Ecto neural progenitor cell (in vitro differentiated cells): ENCODE data around the gene ANO9.
"Not testable (repeated sequence)": the region's sequence is repeated elsewhere in the genome, so short reads cannot be mapped to it uniquely, and the experiment has no call there.

Experiments
- DNase-seq: peaks from one replicate; pipeline ENCODE4 v3.0.0-alpha.2; 2018; ENCODE audit warnings: low spot score

The ANO9 gene

GRCh38 chr11:471468-472145 lies 29.8 kb upstream of the ANO9 start:
- DNase-seq = no peak

GRCh38 chr11:469684-470560 lies 28.1 kb upstream of the ANO9 start:
- no peak for DNase-seq

- DNase-seq = not testable (repeated sequence)
Measured at GRCh38 chr11:469026-469683, 27.3 kb upstream of the ANO9 start.

GRCh38 chr11:468493-468892 lies 26.7 kb upstream of the ANO9 start:
- DNase-seq = no peak

GRCh38 chr11:468036-468435 lies 26.2 kb upstream of the ANO9 start:
- DNase-seq = no peak

GRCh38 chr11:465896-466530 lies 24.2 kb upstream of the ANO9 start:
- DNase-seq = no peak

- no peak for DNase-seq
Measured at GRCh38 chr11:464316-464715, 22.5 kb upstream of the ANO9 start.

- no peak for DNase-seq
Measured at GRCh38 chr11:462107-462890, 20.5 kb upstream of the ANO9 start.

GRCh38 chr11:461626-462025 lies 19.8 kb upstream of the ANO9 start:
- DNase-seq = no peak

- DNase-seq = no peak
Measured at GRCh38 chr11:460331-461199, 18.8 kb upstream of the ANO9 start.

- no peak for DNase-seq
Measured at GRCh38 chr11:459511-460220, 17.9 kb upstream of the ANO9 start.

GRCh38 chr11:457111-457760 lies 15.4 kb upstream of the ANO9 start:
- DNase-seq = no peak

GRCh38 chr11:456533-456932 lies 14.7 kb upstream of the ANO9 start:
- DNase-seq = no peak

GRCh38 chr11:455566-456147 lies 13.8 kb upstream of the ANO9 start:
- no peak for DNase-seq

- DNase-seq = no peak
Measured at GRCh38 chr11:454801-455565, 13.2 kb upstream of the ANO9 start.

- no peak for DNase-seq
Measured at GRCh38 chr11:454043-454442, 12.2 kb upstream of the ANO9 start.

- no peak for DNase-seq
Measured at GRCh38 chr11:453564-453963, 11.8 kb upstream of the ANO9 start.

- no peak for DNase-seq
Measured at GRCh38 chr11:452916-453527, 11.2 kb upstream of the ANO9 start.
